HG03439 (cell line): Measurements from ENCODE around the gene CHD9NB.
"Not testable (repeated sequence)": the region's sequence is repeated elsewhere in the genome, so short reads cannot be mapped to it uniquely, and the experiment has no call there.

ENCODE experiments used
- ATAC-seq: cut with Tn5 transposase; IDR thresholded peaks from one replicate; pipeline ENCODE4 v1.9.1; 2021; ENCODE audit warnings: mild to moderate bottlenecking, moderate library complexity; ENCODE audit not compliant: unreplicated experiment

Gene CHD9NB

GRCh38 chr16:53058441-53058840, 5.7 kb upstream of the CHD9NB start:
- no peak for ATAC-seq

GRCh38 chr16:53057658-53058057, 5.0 kb upstream of the CHD9NB start:
- ATAC-seq: no peak

- no peak for ATAC-seq
Observed at GRCh38 chr16:53056392-53056881, 3.7 kb upstream of the CHD9NB start.

GRCh38 chr16:53055541-53056391, 3.1 kb upstream of the CHD9NB start:
- no peak for ATAC-seq

GRCh38 chr16:53054670-53055485, 2.2 kb upstream of the CHD9NB start, which contains the start of gene CHD9:
Gene CHD9, plus strand, starts transcription at chr16:53054991. Its CDS starts 101,099 bp downstream, at chr16:53156090.
- ATAC-seq: peak; percentile 84

- peak; percentile 37 for ATAC-seq
Observed at GRCh38 chr16:53053967-53054669, 1.4 kb upstream of the CHD9NB start.

GRCh38 chr16:53051255-53051654, 1.4 kb downstream of the CHD9NB start:
- ATAC-seq: not testable (repeated sequence)

GRCh38 chr16:53048139-53048915, 4.4 kb downstream of the CHD9NB start:
- no peak for ATAC-seq

GRCh38 chr16:53047515-53047914, 5.2 kb downstream of the CHD9NB start:
- ATAC-seq: not testable (repeated sequence)

- no peak for ATAC-seq
Observed at GRCh38 chr16:53045341-53046220, 7.1 kb downstream of the CHD9NB start.

- ATAC-seq: no peak
Observed at GRCh38 chr16:53043986-53044601, 8.6 kb downstream of the CHD9NB start.

GRCh38 chr16:53043428-53043831, 9.3 kb downstream of the CHD9NB start:
- no peak for ATAC-seq

GRCh38 chr16:53042235-53042701, 10.4 kb downstream of the CHD9NB start:
- no peak for ATAC-seq

- ATAC-seq: peak; percentile 62
Observed at GRCh38 chr16:53041320-53042051, 11.2 kb downstream of the CHD9NB start.

GRCh38 chr16:53040788-53041187, 11.9 kb downstream of the CHD9NB start:
- no peak for ATAC-seq

GRCh38 chr16:53036711-53037110, 16.0 kb downstream of the CHD9NB start:
- ATAC-seq: not testable (repeated sequence)

GRCh38 chr16:53036066-53036465, 16.6 kb downstream of the CHD9NB start:
- no peak for ATAC-seq
